ENCODE results near the gene ARFGEF3.

DNA sequence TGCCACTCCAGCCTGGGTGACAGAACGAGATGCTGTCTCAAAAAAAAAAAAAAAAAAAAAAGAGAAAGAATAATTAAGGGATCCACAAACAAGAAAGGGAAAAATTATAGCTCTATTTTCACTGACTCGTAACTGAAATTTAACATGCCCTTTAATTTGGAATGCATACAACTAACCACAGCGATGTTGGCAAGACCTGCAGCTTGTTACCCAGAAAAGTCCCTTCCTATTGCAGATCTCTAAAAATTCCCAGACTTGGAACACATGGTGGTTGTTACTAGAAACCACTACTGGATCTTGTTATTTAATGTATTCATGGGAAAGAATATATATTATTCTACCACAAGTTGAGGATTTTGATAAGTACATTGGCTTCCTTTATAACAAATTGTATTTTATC is 188.2 kb downstream of the ARFGEF3 start:
- TF ChIP-seq EZH2 (IDR thresholded peaks at IDR 0.05; ENCODE audit: borderline replicate concordance, low read depth, low read length, poor library complexity, severe bottlenecking): no peak
- TF ChIP-seq, protein P1, sequence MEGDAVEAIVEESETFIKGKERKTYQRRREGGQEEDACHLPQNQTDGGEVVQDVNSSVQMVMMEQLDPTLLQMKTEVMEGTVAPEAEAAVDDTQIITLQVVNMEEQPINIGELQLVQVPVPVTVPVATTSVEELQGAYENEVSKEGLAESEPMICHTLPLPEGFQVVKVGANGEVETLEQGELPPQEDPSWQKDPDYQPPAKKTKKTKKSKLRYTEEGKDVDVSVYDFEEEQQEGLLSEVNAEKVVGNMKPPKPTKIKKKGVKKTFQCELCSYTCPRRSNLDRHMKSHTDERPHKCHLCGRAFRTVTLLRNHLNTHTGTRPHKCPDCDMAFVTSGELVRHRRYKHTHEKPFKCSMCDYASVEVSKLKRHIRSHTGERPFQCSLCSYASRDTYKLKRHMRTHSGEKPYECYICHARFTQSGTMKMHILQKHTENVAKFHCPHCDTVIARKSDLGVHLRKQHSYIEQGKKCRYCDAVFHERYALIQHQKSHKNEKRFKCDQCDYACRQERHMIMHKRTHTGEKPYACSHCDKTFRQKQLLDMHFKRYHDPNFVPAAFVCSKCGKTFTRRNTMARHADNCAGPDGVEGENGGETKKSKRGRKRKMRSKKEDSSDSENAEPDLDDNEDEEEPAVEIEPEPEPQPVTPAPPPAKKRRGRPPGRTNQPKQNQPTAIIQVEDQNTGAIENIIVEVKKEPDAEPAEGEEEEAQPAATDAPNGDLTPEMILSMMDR (conservative IDR thresholded peaks at IDR 0.05; ENCODE audit: low read depth, low read length): no peak

Data from A673 (cell line).